Neural cell (in vitro differentiated cells): Measurements from ENCODE around the gene APOL5. TPM values are rescaled to one million over a fixed set of nuclear protein-coding genes. Genes with fewer than 3 reads are reported as not detected.

ENCODE experiments used
- H2AFZ ChIP-seq: fragments of 200-600, 300-800 bp; sonication (generic), shearing (Covaris generic); 2 replicates; pipeline ENCODE4 v1.6.0; 2014; ENCODE audit warnings: low read depth, mild to moderate bottlenecking, antibody characterized with exemption, low read length, moderate library complexity
- H3F3A ChIP-seq: fragments of 200-600 bp; shearing (Covaris generic); 2 replicates; pipeline ENCODE4 v1.6.1; 2016; ENCODE audit warnings: mild to moderate bottlenecking, moderate library complexity, mixed read lengths, antibody characterized with exemption, low read length; ENCODE audit not compliant: insufficient read depth, poor library complexity, severe bottlenecking
- H3K27ac ChIP-seq: fragments of 200-600, 300-800 bp; sonication (generic), shearing (Covaris generic); 2 replicates; pipeline ENCODE4 v1.5.1; 2014; ENCODE audit warnings: mild to moderate bottlenecking, low read length, moderate library complexity
- H3K27me3 ChIP-seq: fragments of 300-800, 200-600 bp; sonication (generic), shearing (Covaris generic); 2 replicates; pipeline ENCODE4 v1.6.0; 2014; ENCODE audit warnings: mild to moderate bottlenecking, low read depth, low read length, moderate library complexity; ENCODE audit not compliant: insufficient read depth
- H3K36me3 ChIP-seq: fragments of 300-800, 200-600 bp; sonication (generic), shearing (Covaris generic); 2 replicates; pipeline ENCODE4 v1.5.1; 2014; ENCODE audit warnings: mild to moderate bottlenecking, antibody characterized with exemption, low read length, moderate library complexity; ENCODE audit not compliant: insufficient read depth
- H3K4me2 ChIP-seq: fragments of 300-800, 200-600 bp; sonication (generic), shearing (Covaris generic); 2 replicates; pipeline ENCODE4 v1.6.0; 2014; ENCODE audit warnings: mild to moderate bottlenecking, low read length
- H3K4me3 ChIP-seq: fragments of 300-800, 200-600 bp; sonication (generic), shearing (Covaris generic); 2 replicates; pipeline ENCODE4 v1.5.1; 2014; ENCODE audit warnings: mild to moderate bottlenecking, low read length, moderate library complexity
- H3K79me2 ChIP-seq: fragments of 200-600 bp; shearing (Covaris generic); replicated peaks from 2 replicates; pipeline ENCODE4 v1.6.0; 2014; ENCODE audit warnings: mild to moderate bottlenecking, low read length, moderate library complexity; ENCODE audit not compliant: insufficient read depth
- H3K9ac ChIP-seq: fragments of 300-800, 200-600 bp; sonication (generic), shearing (Covaris generic); 2 replicates; pipeline ENCODE4 v1.6.1; 2016; ENCODE audit warnings: mild to moderate bottlenecking, low read length, mixed read lengths
- H3K9me2 ChIP-seq: fragments of 200-600 bp; shearing (Covaris generic); 2 replicates; pipeline ENCODE4 v1.6.1; 2016; ENCODE audit warnings: mild to moderate bottlenecking, low read length, mixed read lengths; ENCODE audit not compliant: insufficient read depth
- H3K9me3 ChIP-seq: fragments of 200-600, 300-800 bp; sonication (generic), shearing (Covaris generic); 2 replicates; pipeline ENCODE4 v1.6.1; 2016; ENCODE audit warnings: mild to moderate bottlenecking, mixed run types, low read length, moderate library complexity, mixed read lengths
- H4K20me1 ChIP-seq: fragments of 200-600 bp; shearing (Covaris generic); 2 replicates; pipeline ENCODE4 v1.6.1; 2016; ENCODE audit warnings: mild to moderate bottlenecking, mixed run types; ENCODE audit not compliant: insufficient read depth
- CTCF ChIP-seq: fragments of 450-650 bp; IDR thresholded peaks from 2 replicates; pipeline ENCODE4 v1.5.1; 2014; ENCODE audit warnings: antibody characterized with exemption, mild to moderate bottlenecking, moderate library complexity; ENCODE audit not compliant: poor library complexity, severe bottlenecking
- EP300 ChIP-seq: fragments of 450-650 bp; conservative IDR thresholded peaks from 2 replicates; pipeline ENCODE4 v1.6.1; 2014; ENCODE audit warnings: antibody characterized with exemption, mild to moderate bottlenecking, moderate library complexity; ENCODE audit not compliant: poor library complexity, severe bottlenecking
- EZH2 ChIP-seq: fragments of 200-600, 300-800 bp; shearing (Covaris generic), sonication (generic); IDR thresholded peaks from 2 replicates; pipeline ENCODE4 v1.6.1; 2014; ENCODE audit warnings: antibody characterized with exemption, low read length, borderline replicate concordance, mild to moderate bottlenecking; ENCODE audit not compliant: insufficient read depth, poor library complexity, severe bottlenecking
- MXI1 ChIP-seq: fragments of 450-650 bp; conservative IDR thresholded peaks from 2 replicates; pipeline ENCODE4 v1.6.1; 2014; ENCODE audit warnings: antibody characterized with exemption, mild to moderate bottlenecking; ENCODE audit not compliant: poor library complexity, severe bottlenecking
- POLR2AphosphoS5 ChIP-seq: IDR thresholded peaks from 2 replicates; pipeline ENCODE4 v1.6.1; 2012
- RAD21 ChIP-seq: fragments of 450-650 bp; conservative IDR thresholded peaks from 2 replicates; pipeline ENCODE4 v1.6.1; 2014; ENCODE audit warnings: antibody characterized with exemption, mild to moderate bottlenecking, moderate library complexity
- REST ChIP-seq: IDR thresholded peaks from 2 replicates; pipeline ENCODE4 v1.6.1; 2012; ENCODE audit warnings: borderline replicate concordance
- SMC3 ChIP-seq: fragments of 450-650 bp; conservative IDR thresholded peaks from 2 replicates; pipeline ENCODE4 v1.6.1; 2014; ENCODE audit warnings: antibody characterized with exemption, mild to moderate bottlenecking, moderate library complexity; ENCODE audit not compliant: poor library complexity
- TAF1 ChIP-seq: IDR thresholded peaks from 2 replicates; pipeline ENCODE4 v1.6.1; 2012; ENCODE audit warnings: low read depth
- polyA plus RNA-seq: library from polyadenylated mRNA; depleted of rRNA; stranded (reverse); fragments of >200 nt; gene quantifications from 2 replicates; pipeline ENCODE4 v1.2.3, GENCODE V29; 2014

Gene APOL5
- polyA plus RNA-seq, 1 donor from 2014 or later: not detected

GRCh38 chr22:35686298-35686697 lies 31.4 kb upstream of the APOL5 start:
- Histone ChIP-seq H3K4me3 (no peak overlapping the region), H3F3A (no peaks in the 10 kb centered on the region), H3K27ac (no peak overlapping the region), H3K36me3 (no peaks in the 10 kb centered on the region), H2AFZ (no peak overlapping the region), H3K79me2 (no peaks in the 10 kb centered on the region), H3K9ac (no peak overlapping the region), H3K4me2 (no peak overlapping the region), H3K9me2 (no peaks in the 10 kb centered on the region), H3K27me3 (no peaks in the 10 kb centered on the region), H4K20me1 (no peaks in the 10 kb centered on the region), H3K9me3 (no peaks in the 10 kb centered on the region)
- TF ChIP-seq POLR2AphosphoS5 (no peak), MXI1 (no peak), CTCF (no peak), EP300 (no peak), TAF1 (no peak)

GRCh38 chr22:35687461-35687860 lies 30.2 kb upstream of the APOL5 start:
- Histone ChIP-seq H3K9me3 (no peaks in the 10 kb centered on the region), H3K36me3 (no peaks in the 10 kb centered on the region), H3K27ac (no peak overlapping the region), H3K9me2 (no peaks in the 10 kb centered on the region), H4K20me1 (no peaks in the 10 kb centered on the region), H3K9ac (no peak overlapping the region), H3K27me3 (no peaks in the 10 kb centered on the region), H2AFZ (no peak overlapping the region), H3K4me3 (no peak overlapping the region), H3K79me2 (no peaks in the 10 kb centered on the region), H3F3A (no peaks in the 10 kb centered on the region), H3K4me2 (no peak overlapping the region)
- TF ChIP-seq EP300 (no peak), TAF1 (no peak), RAD21 (no peak), SMC3 (no peak), CTCF (no peak), MXI1 (no peak), REST (no peak), POLR2AphosphoS5 (no peak), EZH2 (no peak)
